ENCODE results near the gene GRPR.
"Not testable (repeated sequence)": the region's sequence is repeated elsewhere in the genome, so short reads cannot be mapped to it uniquely, and the experiment has no call there.

The GRPR gene

GRCh38 chrX:16167181-16167580 is 43.8 kb downstream of the GRPR start, which contains the start of gene MAGEB17:
TSS of gene MAGEB17 (plus strand) at chrX:16167481. CDS start at chrX:16170383, 2,902 bp downstream.
- H3K27me3 ChIP-seq (ENCODE audit: insufficient read depth, low read depth, severe bottlenecking): peaks cover 54% of the 10 kb centered on the region
- no peak within 1 kb of the TSS for H3K4me3 ChIP-seq (ENCODE audit: low read depth, low read length)
- H3K27ac ChIP-seq: no peak within 1 kb of the TSS
- no peak for TF ChIP-seq CTCF (IDR thresholded peaks at IDR 0.05; ENCODE audit: low read depth, low read length)
- H3K36me3 ChIP-seq: no peaks in the 10 kb centered on the region
- DNase-seq: no peak
- H3K9me3 ChIP-seq (ENCODE audit: severe bottlenecking): no peaks in the 10 kb centered on the region

GRCh38 chrX:16171039-16171438 is 47.7 kb downstream of the GRPR start:
- peaks cover 52% of the 10 kb centered on the region for H3K27me3 ChIP-seq (ENCODE audit: insufficient read depth, low read depth, severe bottlenecking)
- H3K9me3 ChIP-seq (ENCODE audit: severe bottlenecking): no peaks in the 10 kb centered on the region
- H3K4me3 ChIP-seq (ENCODE audit: low read depth, low read length): no peak overlapping the region
- DNase-seq: no peak
- H3K36me3 ChIP-seq: no peaks in the 10 kb centered on the region
- H3K27ac ChIP-seq: no peak overlapping the region
- TF ChIP-seq CTCF (IDR thresholded peaks at IDR 0.05; ENCODE audit: low read depth, low read length): no peak

GRCh38 chrX:16171944-16172343 is 48.6 kb downstream of the GRPR start:
- no peaks in the 10 kb centered on the region for H3K9me3 ChIP-seq (ENCODE audit: severe bottlenecking)
- H3K36me3 ChIP-seq: no peaks in the 10 kb centered on the region
- DNase-seq: no peak
- peaks cover 53% of the 10 kb centered on the region for H3K27me3 ChIP-seq (ENCODE audit: insufficient read depth, low read depth, severe bottlenecking)
- TF ChIP-seq CTCF (IDR thresholded peaks at IDR 0.05; ENCODE audit: low read depth, low read length): no peak
- H3K27ac ChIP-seq: no peak overlapping the region
- no peak overlapping the region for H3K4me3 ChIP-seq (ENCODE audit: low read depth, low read length)

GRCh38 chrX:16172391-16172790 is 49.0 kb downstream of the GRPR start:
- Histone ChIP-seq H3K4me3 (ENCODE audit: low read depth, low read length) (no peak overlapping the region), H3K27me3 (ENCODE audit: insufficient read depth, low read depth, severe bottlenecking) (peaks cover 53% of the 10 kb centered on the region), H3K36me3 (no peaks in the 10 kb centered on the region), H3K9me3 (ENCODE audit: severe bottlenecking) (no peaks in the 10 kb centered on the region), H3K27ac (no peak overlapping the region)
- no peak for DNase-seq
- TF ChIP-seq CTCF (IDR thresholded peaks at IDR 0.05; ENCODE audit: low read depth, low read length): no peak

- TF ChIP-seq CTCF (IDR thresholded peaks at IDR 0.05; ENCODE audit: low read depth, low read length): no peak
- H3K9me3 ChIP-seq (ENCODE audit: severe bottlenecking): no peaks in the 10 kb centered on the region
- H3K27me3 ChIP-seq (ENCODE audit: insufficient read depth, low read depth, severe bottlenecking): peaks cover 30% of the 10 kb centered on the region
- H3K27ac ChIP-seq: no peak overlapping the region
- no peaks in the 10 kb centered on the region for H3K36me3 ChIP-seq
- no peak overlapping the region for H3K4me3 ChIP-seq (ENCODE audit: low read depth, low read length)
- no peak for DNase-seq
These were observed 52.1 kb downstream of the GRPR start for GRCh38 chrX:16175329-16176061.

GRCh38 chrX:16177260-16177659 is 53.9 kb downstream of the GRPR start:
- Histone ChIP-seq H3K4me3 (ENCODE audit: low read depth, low read length) (no peak overlapping the region), H3K27ac (no peak overlapping the region), H3K36me3 (no peaks in the 10 kb centered on the region), H3K27me3 (ENCODE audit: insufficient read depth, low read depth, severe bottlenecking) (peaks cover 30% of the 10 kb centered on the region), H3K9me3 (ENCODE audit: severe bottlenecking) (no peaks in the 10 kb centered on the region)
- TF ChIP-seq CTCF (IDR thresholded peaks at IDR 0.05; ENCODE audit: low read depth, low read length): no peak
- DNase-seq: no peak

GRCh38 chrX:16183843-16184242 is 60.5 kb downstream of the GRPR start:
- peaks cover 46% of the 10 kb centered on the region for H3K27me3 ChIP-seq (ENCODE audit: insufficient read depth, low read depth, severe bottlenecking)
- not testable (repeated sequence) for H3K36me3 ChIP-seq; H3K4me3 ChIP-seq (ENCODE audit: low read depth, low read length); DNase-seq; H3K27ac ChIP-seq; H3K9me3 ChIP-seq (ENCODE audit: severe bottlenecking)
